Natural killer cell (primary cell): ENCODE measurements around the gene IFRD2. TPM values are rescaled to one million over a fixed set of nuclear protein-coding genes. Genes with fewer than 3 reads are reported as not detected.

ENCODE experiments used
- ATAC-seq, 3 donors: fragments of 150-1000 bp in 2 of 3; fragments of 200-7000 bp in 1 of 3; cut with Tn5 transposase; 1 replicate in 1 of 3; 2 replicates in 2 of 3; pipeline ENCODE4 v1.10.0; 2021; ENCODE audit warnings: mild to moderate bottlenecking in 2 of 3, moderate library complexity in 2 of 3
- DNase-seq, 2 donors: peaks; one replicate each; pipeline versions ENCODE4 v3.0.0 to v3.0.0-alpha.2; 2013 to 2021; ENCODE audit warnings: mixed read lengths in 1 of 2
- H3K27ac ChIP-seq: one replicate; pipeline ENCODE4 v1.5.1; 2013; ENCODE audit warnings: mild to moderate bottlenecking, low read length
- H3K27me3 ChIP-seq: one replicate; pipeline ENCODE4 v1.6.1; 2013; ENCODE audit warnings: low read length; ENCODE audit not compliant: control insufficient read depth, insufficient read depth
- H3K36me3 ChIP-seq: one replicate; pipeline ENCODE4 v1.6.1; 2013; ENCODE audit warnings: low read length; ENCODE audit not compliant: control insufficient read depth, insufficient read depth
- H3K4me1 ChIP-seq: one replicate; pipeline ENCODE4 v1.6.1; 2013; ENCODE audit warnings: low read length; ENCODE audit not compliant: control insufficient read depth, insufficient read depth
- H3K4me3 ChIP-seq: one replicate; pipeline ENCODE4 v1.5.1; 2013; ENCODE audit warnings: low read length
- H3K9me3 ChIP-seq: one replicate; pipeline ENCODE4 v1.6.1; 2013; ENCODE audit warnings: low read length; ENCODE audit not compliant: control insufficient read depth, insufficient read depth
- H3K27ac Mint-ChIP-seq, 2 donors: one replicate each; pipeline ENCODE4 v1.8.0; 2022; ENCODE audit warnings: mild to moderate bottlenecking in 2 of 2, mixed read lengths in 2 of 2, moderate library complexity in 1 of 2
- H3K27me3 Mint-ChIP-seq, 2 donors: one replicate each; pipeline ENCODE4 v1.8.0; 2022; ENCODE audit warnings: low read depth in 2 of 2, mixed read lengths in 2 of 2
- H3K36me3 Mint-ChIP-seq: one replicate; pipeline ENCODE4 v1.8.0; 2022; ENCODE audit warnings: mixed read lengths
- H3K4me1 Mint-ChIP-seq, 2 donors: one replicate each; pipeline ENCODE4 v1.8.0; 2022; ENCODE audit warnings: mixed read lengths in 2 of 2
- H3K4me3 Mint-ChIP-seq: one replicate; pipeline ENCODE4 v1.8.0; 2022; ENCODE audit warnings: mild to moderate bottlenecking, moderate library complexity, mixed read lengths
- H3K9me3 Mint-ChIP-seq, 2 donors: one replicate each; pipeline ENCODE4 v1.8.0; 2022; ENCODE audit warnings: mixed read lengths in 2 of 2
- CTCF ChIP-seq: fragments of 200-600 bp; IDR thresholded peaks from one replicate; pipeline ENCODE4 v1.8.0; 2022; ENCODE audit warnings: antibody characterized with exemption
- WGBS: methylation state at CpG from one replicate; pipeline ENCODE4 v1.1.7; 2013; ENCODE audit warnings: missing lambda C conversion rate; ENCODE audit not compliant: insufficient coverage; 5-methylcytosine and 5-hydroxymethylcytosine counted together
- intact Hi-C: fragments of 100-400 bp; cut with micrococcal nuclease; formaldehyde crosslinking; loops from one replicate; pipeline ENCODE4 v1.14.2; 2022
- total RNA-seq, 4 donors: library from RNA; stranded (reverse); fragments of 120-200 nt in 1 of 4; gene quantifications; one replicate each; pipeline versions ENCODE4 v1.2.3 to v1.2.4, GENCODE V29; 2013 to 2022

The IFRD2 gene, protein sequence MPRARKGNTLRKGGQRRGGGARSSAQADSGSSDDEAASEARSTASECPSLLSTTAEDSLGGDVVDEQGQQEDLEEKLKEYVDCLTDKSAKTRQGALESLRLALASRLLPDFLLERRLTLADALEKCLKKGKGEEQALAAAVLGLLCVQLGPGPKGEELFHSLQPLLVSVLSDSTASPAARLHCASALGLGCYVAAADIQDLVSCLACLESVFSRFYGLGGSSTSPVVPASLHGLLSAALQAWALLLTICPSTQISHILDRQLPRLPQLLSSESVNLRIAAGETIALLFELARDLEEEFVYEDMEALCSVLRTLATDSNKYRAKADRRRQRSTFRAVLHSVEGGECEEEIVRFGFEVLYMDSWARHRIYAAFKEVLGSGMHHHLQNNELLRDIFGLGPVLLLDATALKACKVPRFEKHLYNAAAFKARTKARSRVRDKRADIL
- 10 to 100 TPM; 27.8 to 39.1 (median 32.1) TPM for total RNA-seq
- 29.4 TPM for total RNA-seq (2013)

DNA sequence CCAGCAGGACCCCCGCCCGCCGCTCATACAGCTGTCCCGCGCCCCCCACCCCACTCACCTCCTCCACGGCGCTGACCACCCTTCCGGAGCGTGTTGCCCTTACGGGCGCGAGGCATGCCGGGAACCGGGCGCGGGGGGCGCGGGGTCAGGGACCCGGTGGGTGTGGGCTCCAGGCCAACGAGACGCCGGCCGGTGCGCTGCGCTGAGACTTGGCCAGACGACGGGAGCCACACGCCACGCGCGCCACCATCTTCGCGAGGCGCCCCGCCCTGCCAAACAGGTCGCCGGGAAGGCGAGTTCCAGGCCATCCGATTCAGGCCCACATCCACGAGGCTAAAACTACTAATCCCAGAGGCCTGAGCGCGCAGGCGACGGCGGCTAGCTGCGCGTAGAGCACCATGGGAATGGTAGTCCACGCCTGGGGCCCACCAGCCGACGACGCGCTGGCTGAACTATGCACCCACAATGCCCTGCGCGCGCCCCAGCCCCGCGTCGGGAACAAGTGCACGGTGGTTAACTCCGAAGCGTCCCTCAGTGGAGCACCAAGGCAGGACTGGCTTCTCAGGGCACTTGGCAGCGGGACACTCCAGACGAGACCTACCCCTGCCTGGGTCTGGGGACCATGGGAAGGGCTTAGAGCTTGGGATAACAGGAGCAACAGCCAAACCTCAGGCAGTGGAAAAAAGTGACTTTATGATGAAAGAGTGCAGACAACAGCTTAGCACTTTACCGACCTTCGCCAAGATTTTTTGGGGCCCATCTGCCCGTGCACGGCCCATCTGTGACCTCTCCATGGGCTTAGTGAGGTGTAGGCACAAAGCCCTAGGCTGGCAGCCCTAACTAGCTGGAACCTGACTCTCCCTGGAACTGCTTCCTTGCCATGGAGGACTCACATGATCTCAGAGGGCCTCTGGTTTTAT is at the start of gene IFRD2:
Gene IFRD2, minus strand, starts transcription at position 271 of the 920 bp plus-strand sequence. Its CDS starts 155 bp downstream, at position 116.
- Mint-ChIP-seq H3K9me3 (no peaks in the 10 kb centered on the region), H3K27ac (peak within 1 kb of the TSS; percentile 93 to 96), H3K36me3 (no peaks in the 10 kb centered on the region), H3K27me3 (no peaks in the 10 kb centered on the region), H3K4me3 (peak within 1 kb of the TSS; percentile 91), H3K4me1 (peaks cover 15 to 18% of the 10 kb centered on the region in 2 donors)
- H3K9me3 ChIP-seq, result no peaks in the 10 kb centered on the region
- TF ChIP-seq CTCF, result no peak
- peaks cover 23% of the 10 kb centered on the region for H3K36me3 ChIP-seq
- intact Hi-C loops, result loop anchor here (1.0 to 2.0 kb wide), 2 partner anchors 32 to 66 kb away; partner anchors contain the start of gene TMEM115
- H3K4me1 ChIP-seq, result peaks cover 18% of the 10 kb centered on the region
- peak within 1 kb of the TSS; percentile 62 for H3K4me3 ChIP-seq
- H3K27me3 ChIP-seq, result no peaks in the 10 kb centered on the region
- 2% methylated on average over 67 of the region's 67 CpGs for WGBS
- ATAC-seq, result peak; percentile 98 to 99 (median 98)
- peak within 1 kb of the TSS; percentile 57 for H3K27ac ChIP-seq
- peak; percentile 90 to 98 for DNase-seq

GRCh38 chr3:50341537-50341936 is 49.3 kb upstream of the IFRD2 start:
- Histone ChIP-seq H3K4me1 (peaks cover 70% of the 10 kb centered on the region), H3K27me3 (no peaks in the 10 kb centered on the region), H3K27ac (peak overlapping the region; percentile 76), H3K9me3 (no peaks in the 10 kb centered on the region), H3K36me3 (peaks cover 4% of the 10 kb centered on the region), H3K4me3 (peak overlapping the region; percentile 80)
- ATAC-seq (peak in 1 of 3 donors; percentile 8), DNase-seq (peak in 1 of 2 donors; percentile 56)
- 70% methylated on average over 9 of the region's 9 CpGs for WGBS
- Mint-ChIP-seq H3K9me3 (no peaks in the 10 kb centered on the region), H3K4me1 (peaks cover 42 to 87% of the 10 kb centered on the region in 2 donors), H3K27ac (peak overlapping the region; percentile 93 to 96), H3K27me3 (no peaks in the 10 kb centered on the region), H3K36me3 (peaks cover 13% of the 10 kb centered on the region), H3K4me3 (peak overlapping the region; percentile 98)
- intact Hi-C loops, result no loop called here
- TF ChIP-seq CTCF, result no peak

- H3K9me3 Mint-ChIP-seq, result no peaks in the 10 kb centered on the region
- no peak for TF ChIP-seq CTCF
- H3K27ac ChIP-seq, result peak within 1 kb of the TSS; percentile 93
- H3K36me3 Mint-ChIP-seq, result peaks cover 13% of the 10 kb centered on the region
- intact Hi-C loops, result no loop called here
- DNase-seq (peak; percentile 73 to 79), ATAC-seq (peak; percentile 23 to 64 (median 51))
- H3K27me3 ChIP-seq, result no peaks in the 10 kb centered on the region
- H3K9me3 ChIP-seq, result no peaks in the 10 kb centered on the region
- peaks cover 11% of the 10 kb centered on the region for H3K36me3 ChIP-seq
- H3K27ac Mint-ChIP-seq, result peak within 1 kb of the TSS; percentile 93 to 96
- H3K4me3 Mint-ChIP-seq, result peak within 1 kb of the TSS; percentile 98
- under 1% methylated on average over 85 of the region's 85 CpGs for WGBS
- H3K27me3 Mint-ChIP-seq, result no peaks in the 10 kb centered on the region
- peaks cover 45 to 88% of the 10 kb centered on the region in 2 donors for H3K4me1 Mint-ChIP-seq
- peak within 1 kb of the TSS; percentile 80 for H3K4me3 ChIP-seq
- H3K4me1 ChIP-seq, result peaks cover 70% of the 10 kb centered on the region
Observed at GRCh38 chr3:50340448-50341329, 48.5 kb upstream of the IFRD2 start, which contains the start of gene RASSF1. RASSF1 (minus strand) TSS chr3:50340836; CDS start chr3:50340805, 31 bp downstream.
